NCI-H1092 (cell line): ENCODE data around the gene GPR32.
"Not testable (repeated sequence)": the region's sequence is repeated elsewhere in the genome, so short reads cannot be mapped to it uniquely, and the experiment has no call there.

Experiments used
- DNase-seq: peaks from one replicate; lab custom pipeline; 2025; lab: John Stamatoyannopoulos, UW

GPR32 gene

GRCh38 chr19:50803633-50804419 lies 33.6 kb downstream of the GPR32 start:
- DNase-seq = no peak

GRCh38 chr19:50804420-50805272 lies 34.4 kb downstream of the GPR32 start:
- peak; percentile 96 for DNase-seq

- DNase-seq = no peak
Measured at GRCh38 chr19:50808856-50809255, 38.6 kb downstream of the GPR32 start.

- not testable (repeated sequence) for DNase-seq
Measured at GRCh38 chr19:50811622-50812238, 41.5 kb downstream of the GPR32 start.

- no peak for DNase-seq
Measured at GRCh38 chr19:50812474-50812873, 42.2 kb downstream of the GPR32 start.

GRCh38 chr19:50814883-50815282 lies 44.6 kb downstream of the GPR32 start:
- no peak for DNase-seq

GRCh38 chr19:50815439-50815838 lies 45.2 kb downstream of the GPR32 start:
- no peak for DNase-seq

GRCh38 chr19:50817941-50818858 lies 47.9 kb downstream of the GPR32 start:
- DNase-seq = peak; percentile 8

GRCh38 chr19:50818859-50819472 lies 48.7 kb downstream of the GPR32 start:
- DNase-seq = no peak

GRCh38 chr19:50819636-50820035 lies 49.4 kb downstream of the GPR32 start:
- no peak for DNase-seq

- no peak for DNase-seq
Measured at GRCh38 chr19:50820086-50820485, 49.8 kb downstream of the GPR32 start.

GRCh38 chr19:50820549-50821247 lies 50.4 kb downstream of the GPR32 start:
- DNase-seq = no peak

GRCh38 chr19:50821248-50821612 lies 51.0 kb downstream of the GPR32 start:
- no peak for DNase-seq
